GM12878 (cell line): ENCODE results near the gene BTF3.

ENCODE experiments used
- BHLHE40 ChIP-seq, 2 experiments: fragments of 450-650 bp in 1 of 2; IDR thresholded peaks; 2 replicates each; pipeline ENCODE4 v1.6.1; 2011 to 2017; ENCODE audit warnings: low read depth in 2 of 2, borderline replicate concordance in 1 of 2, improper control_type of control experiment in 1 of 2, low read length in 1 of 2, mild to moderate bottlenecking in 1 of 2
- EZH2 ChIP-seq: IDR thresholded peaks from 2 replicates; pipeline ENCODE4 v1.6.1; 2012; ENCODE audit warnings: low read depth, mild to moderate bottlenecking, control low read depth, inconsistent platforms, low read length, borderline replicate concordance; ENCODE audit not compliant: control insufficient read depth
- MYC ChIP-seq: IDR thresholded peaks from 2 replicates; pipeline ENCODE4 v1.6.1; 2011; ENCODE audit warnings: mild to moderate bottlenecking, low read length, moderate library complexity, inconsistent platforms; ENCODE audit not compliant: insufficient read depth, insufficient replicate concordance, insufficient read length, severe bottlenecking
- NFIC ChIP-seq: IDR thresholded peaks from 2 replicates; pipeline ENCODE4 v1.6.1; 2012; ENCODE audit warnings: low read depth, mild to moderate bottlenecking, inconsistent platforms, low read length, moderate library complexity
- POLR2AphosphoS2 ChIP-seq: IDR thresholded peaks from 2 replicates; pipeline ENCODE4 v1.6.1; 2011; ENCODE audit warnings: low read depth, mild to moderate bottlenecking, low read length, improper control_type of control experiment, moderate library complexity
- SIN3A ChIP-seq: IDR thresholded peaks from 2 replicates; pipeline ENCODE4 v1.6.1; 2012; ENCODE audit warnings: low read depth, low read length, improper control_type of control experiment
- TF ChIP-seq, protein P1 (sequence below): fragments of 150-350 bp; IDR thresholded peaks from 2 replicates; pipeline ENCODE4 v1.6.1; 2016; ENCODE audit warnings: low read depth, low read length
- TF ChIP-seq, protein P2 (sequence below), 3 experiments: IDR thresholded peaks in 2 of 3; conservative IDR thresholded peaks in 1 of 3; 2 replicates each; pipeline ENCODE4 v1.5.1; 2011; ENCODE audit warnings: low read depth in 3 of 3, low read length in 3 of 3, mild to moderate bottlenecking in 3 of 3, control low read depth in 2 of 3, moderate library complexity in 2 of 3, inconsistent platforms in 1 of 3, mixed read lengths in 1 of 3; ENCODE audit not compliant: control insufficient read depth in 2 of 3, insufficient read depth in 1 of 3; ENCODE audit errors: extremely low read depth in 1 of 3

DNA sequence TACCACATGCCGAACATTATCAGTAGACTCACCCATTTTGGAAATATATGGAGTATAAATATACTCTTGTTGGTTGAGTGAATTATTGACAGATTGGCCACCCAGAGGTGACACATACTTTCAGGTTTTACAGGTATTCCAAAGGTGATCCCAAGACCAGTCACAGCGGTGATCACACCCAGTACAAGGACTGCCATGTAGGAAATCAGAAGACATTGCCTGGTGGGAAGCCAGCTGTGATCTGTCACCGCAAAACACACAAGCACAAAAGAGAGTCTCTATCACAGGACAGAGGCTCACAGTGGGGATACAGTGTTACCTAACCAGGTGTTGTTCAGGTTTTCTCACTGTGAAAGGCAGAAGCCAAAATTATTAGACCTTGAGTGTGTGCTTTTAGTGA lies 15.8 kb downstream of the BTF3 start:
- TF ChIP-seq SIN3A: no peak
- no peak for TF ChIP-seq BHLHE40 (IDR thresholded peaks at IDR 0.05; ENCODE audit: borderline replicate concordance in 1 of 2, low read depth in 2 of 2, low read length in 1 of 2)
- no peak for TF ChIP-seq NFIC
- no peak for TF ChIP-seq POLR2AphosphoS2
- TF ChIP-seq, protein P1, sequence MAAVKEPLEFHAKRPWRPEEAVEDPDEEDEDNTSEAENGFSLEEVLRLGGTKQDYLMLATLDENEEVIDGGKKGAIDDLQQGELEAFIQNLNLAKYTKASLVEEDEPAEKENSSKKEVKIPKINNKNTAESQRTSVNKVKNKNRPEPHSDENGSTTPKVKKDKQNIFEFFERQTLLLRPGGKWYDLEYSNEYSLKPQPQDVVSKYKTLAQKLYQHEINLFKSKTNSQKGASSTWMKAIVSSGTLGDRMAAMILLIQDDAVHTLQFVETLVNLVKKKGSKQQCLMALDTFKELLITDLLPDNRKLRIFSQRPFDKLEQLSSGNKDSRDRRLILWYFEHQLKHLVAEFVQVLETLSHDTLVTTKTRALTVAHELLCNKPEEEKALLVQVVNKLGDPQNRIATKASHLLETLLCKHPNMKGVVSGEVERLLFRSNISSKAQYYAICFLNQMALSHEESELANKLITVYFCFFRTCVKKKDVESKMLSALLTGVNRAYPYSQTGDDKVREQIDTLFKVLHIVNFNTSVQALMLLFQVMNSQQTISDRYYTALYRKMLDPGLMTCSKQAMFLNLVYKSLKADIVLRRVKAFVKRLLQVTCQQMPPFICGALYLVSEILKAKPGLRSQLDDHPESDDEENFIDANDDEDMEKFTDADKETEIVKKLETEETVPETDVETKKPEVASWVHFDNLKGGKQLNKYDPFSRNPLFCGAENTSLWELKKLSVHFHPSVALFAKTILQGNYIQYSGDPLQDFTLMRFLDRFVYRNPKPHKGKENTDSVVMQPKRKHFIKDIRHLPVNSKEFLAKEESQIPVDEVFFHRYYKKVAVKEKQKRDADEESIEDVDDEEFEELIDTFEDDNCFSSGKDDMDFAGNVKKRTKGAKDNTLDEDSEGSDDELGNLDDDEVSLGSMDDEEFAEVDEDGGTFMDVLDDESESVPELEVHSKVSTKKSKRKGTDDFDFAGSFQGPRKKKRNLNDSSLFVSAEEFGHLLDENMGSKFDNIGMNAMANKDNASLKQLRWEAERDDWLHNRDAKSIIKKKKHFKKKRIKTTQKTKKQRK: no peak
- TF ChIP-seq MYC: no peak
- TF ChIP-seq, protein P2, sequence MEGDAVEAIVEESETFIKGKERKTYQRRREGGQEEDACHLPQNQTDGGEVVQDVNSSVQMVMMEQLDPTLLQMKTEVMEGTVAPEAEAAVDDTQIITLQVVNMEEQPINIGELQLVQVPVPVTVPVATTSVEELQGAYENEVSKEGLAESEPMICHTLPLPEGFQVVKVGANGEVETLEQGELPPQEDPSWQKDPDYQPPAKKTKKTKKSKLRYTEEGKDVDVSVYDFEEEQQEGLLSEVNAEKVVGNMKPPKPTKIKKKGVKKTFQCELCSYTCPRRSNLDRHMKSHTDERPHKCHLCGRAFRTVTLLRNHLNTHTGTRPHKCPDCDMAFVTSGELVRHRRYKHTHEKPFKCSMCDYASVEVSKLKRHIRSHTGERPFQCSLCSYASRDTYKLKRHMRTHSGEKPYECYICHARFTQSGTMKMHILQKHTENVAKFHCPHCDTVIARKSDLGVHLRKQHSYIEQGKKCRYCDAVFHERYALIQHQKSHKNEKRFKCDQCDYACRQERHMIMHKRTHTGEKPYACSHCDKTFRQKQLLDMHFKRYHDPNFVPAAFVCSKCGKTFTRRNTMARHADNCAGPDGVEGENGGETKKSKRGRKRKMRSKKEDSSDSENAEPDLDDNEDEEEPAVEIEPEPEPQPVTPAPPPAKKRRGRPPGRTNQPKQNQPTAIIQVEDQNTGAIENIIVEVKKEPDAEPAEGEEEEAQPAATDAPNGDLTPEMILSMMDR (IDR thresholded peaks at IDR 0.05 in 2 of 3, conservative IDR thresholded peaks at IDR 0.05 in 1 of 3; ENCODE audit: control insufficient read depth in 2 of 3, extremely low read depth in 1 of 3, insufficient read depth in 1 of 3, low read depth in 3 of 3, low read length in 3 of 3): no peak
- no peak for TF ChIP-seq EZH2
